ENCODE results near the gene PVALB.

Gene PVALB

DNA sequence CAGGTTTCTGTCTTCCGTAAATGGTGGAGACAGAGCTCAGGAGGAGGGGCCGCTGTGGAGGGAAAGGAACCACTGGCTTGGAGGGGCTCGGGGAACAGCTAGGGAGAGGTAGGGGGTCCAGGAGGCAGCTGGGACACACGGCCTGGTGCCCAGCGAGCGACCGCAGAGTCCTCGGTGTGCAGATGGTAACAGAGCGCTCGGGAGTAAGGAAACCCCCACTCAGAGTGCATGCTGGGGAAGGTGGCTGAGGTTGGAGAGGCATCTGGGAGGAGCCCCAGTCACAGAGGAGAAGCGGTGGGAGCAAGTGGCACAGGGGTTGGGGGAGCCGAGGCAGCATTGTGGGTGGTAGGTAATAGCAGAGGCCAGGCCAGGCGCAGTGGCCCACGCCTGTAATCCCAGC, 33.2 kb upstream of the PVALB start:
- H3K4me3 ChIP-seq (ENCODE audit: control insufficient read depth, low read depth, low read length), result no peak overlapping the region
- DNase-seq (ENCODE audit: low read depth), result no peak
- TF ChIP-seq, protein P1, sequence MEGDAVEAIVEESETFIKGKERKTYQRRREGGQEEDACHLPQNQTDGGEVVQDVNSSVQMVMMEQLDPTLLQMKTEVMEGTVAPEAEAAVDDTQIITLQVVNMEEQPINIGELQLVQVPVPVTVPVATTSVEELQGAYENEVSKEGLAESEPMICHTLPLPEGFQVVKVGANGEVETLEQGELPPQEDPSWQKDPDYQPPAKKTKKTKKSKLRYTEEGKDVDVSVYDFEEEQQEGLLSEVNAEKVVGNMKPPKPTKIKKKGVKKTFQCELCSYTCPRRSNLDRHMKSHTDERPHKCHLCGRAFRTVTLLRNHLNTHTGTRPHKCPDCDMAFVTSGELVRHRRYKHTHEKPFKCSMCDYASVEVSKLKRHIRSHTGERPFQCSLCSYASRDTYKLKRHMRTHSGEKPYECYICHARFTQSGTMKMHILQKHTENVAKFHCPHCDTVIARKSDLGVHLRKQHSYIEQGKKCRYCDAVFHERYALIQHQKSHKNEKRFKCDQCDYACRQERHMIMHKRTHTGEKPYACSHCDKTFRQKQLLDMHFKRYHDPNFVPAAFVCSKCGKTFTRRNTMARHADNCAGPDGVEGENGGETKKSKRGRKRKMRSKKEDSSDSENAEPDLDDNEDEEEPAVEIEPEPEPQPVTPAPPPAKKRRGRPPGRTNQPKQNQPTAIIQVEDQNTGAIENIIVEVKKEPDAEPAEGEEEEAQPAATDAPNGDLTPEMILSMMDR (conservative IDR thresholded peaks at IDR 0.05; ENCODE audit: control insufficient read depth, insufficient read depth, low read depth, low read length), result no peak

DNA sequence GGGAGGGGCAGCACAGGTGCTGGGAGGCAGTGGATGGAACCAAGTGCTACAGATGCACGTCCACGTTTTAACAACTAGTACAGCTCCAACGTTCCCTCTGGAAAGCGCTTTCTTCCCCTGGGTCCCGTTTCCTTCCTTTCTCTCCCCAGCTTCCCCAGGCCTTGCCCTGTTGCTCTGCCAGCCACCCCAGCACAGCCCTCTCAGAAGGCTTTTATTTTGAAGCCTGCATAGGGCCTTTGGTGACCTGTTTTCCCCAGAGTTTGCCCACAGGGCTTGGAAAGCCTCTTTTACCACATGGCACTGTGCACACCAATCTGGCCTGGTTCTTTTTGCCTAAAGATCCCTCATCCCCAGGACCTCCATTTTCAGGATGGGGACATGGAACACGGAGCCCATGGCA, 30.1 kb upstream of the PVALB start:
- no peak for DNase-seq (ENCODE audit: low read depth)
- TF ChIP-seq, protein P1 (conservative IDR thresholded peaks at IDR 0.05; ENCODE audit: control insufficient read depth, insufficient read depth, low read depth, low read length), result no peak
- no peak overlapping the region for H3K4me3 ChIP-seq (ENCODE audit: control insufficient read depth, low read depth, low read length)

DNA sequence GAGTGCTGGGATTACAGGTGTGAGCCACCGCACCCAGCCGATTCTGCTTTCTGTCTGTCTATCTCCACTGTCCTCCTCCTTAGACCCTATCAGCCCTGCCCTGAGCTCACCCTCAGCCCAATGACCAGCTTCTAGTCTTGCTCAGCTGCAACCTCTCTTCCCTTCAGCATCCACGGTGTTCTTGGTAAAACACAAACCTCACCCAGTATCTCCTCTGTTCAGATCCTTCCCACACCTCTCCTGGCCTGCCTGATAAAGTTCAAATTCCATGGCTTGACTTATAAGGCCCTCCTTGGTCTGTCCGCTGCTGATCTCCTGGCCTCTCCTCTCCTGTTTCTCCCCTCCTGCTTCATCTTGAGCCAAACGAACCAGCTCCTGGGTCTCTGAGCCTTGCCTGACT, 29.4 kb upstream of the PVALB start:
- TF ChIP-seq, protein P1 (conservative IDR thresholded peaks at IDR 0.05; ENCODE audit: control insufficient read depth, insufficient read depth, low read depth, low read length), result no peak
- DNase-seq (ENCODE audit: low read depth), result no peak
- no peak overlapping the region for H3K4me3 ChIP-seq (ENCODE audit: control insufficient read depth, low read depth, low read length)

DNA sequence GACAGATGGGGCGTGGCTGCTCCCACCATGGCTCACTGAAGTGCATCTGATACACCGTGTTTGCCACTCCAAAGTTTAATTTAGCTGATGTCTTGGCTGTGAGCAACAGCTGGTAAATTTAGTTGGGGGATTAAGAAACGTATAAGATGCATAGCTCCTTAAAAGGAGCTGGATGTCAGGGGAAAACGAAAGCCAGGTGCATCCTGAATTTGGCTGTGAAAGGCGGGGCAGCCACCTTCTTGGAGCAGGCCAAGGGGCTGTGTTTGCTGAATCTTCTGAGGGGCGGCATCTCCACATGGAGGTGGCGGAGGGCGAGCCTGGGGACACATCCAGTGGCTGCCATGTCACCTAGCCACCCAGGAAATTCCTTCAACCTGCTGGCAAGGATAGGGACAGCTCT, 23.3 kb upstream of the PVALB start:
- H3K4me3 ChIP-seq (ENCODE audit: control insufficient read depth, low read depth, low read length), result no peak overlapping the region
- TF ChIP-seq, protein P1 (conservative IDR thresholded peaks at IDR 0.05; ENCODE audit: control insufficient read depth, insufficient read depth, low read depth, low read length), result no peak
- DNase-seq (ENCODE audit: low read depth), result no peak

DNA sequence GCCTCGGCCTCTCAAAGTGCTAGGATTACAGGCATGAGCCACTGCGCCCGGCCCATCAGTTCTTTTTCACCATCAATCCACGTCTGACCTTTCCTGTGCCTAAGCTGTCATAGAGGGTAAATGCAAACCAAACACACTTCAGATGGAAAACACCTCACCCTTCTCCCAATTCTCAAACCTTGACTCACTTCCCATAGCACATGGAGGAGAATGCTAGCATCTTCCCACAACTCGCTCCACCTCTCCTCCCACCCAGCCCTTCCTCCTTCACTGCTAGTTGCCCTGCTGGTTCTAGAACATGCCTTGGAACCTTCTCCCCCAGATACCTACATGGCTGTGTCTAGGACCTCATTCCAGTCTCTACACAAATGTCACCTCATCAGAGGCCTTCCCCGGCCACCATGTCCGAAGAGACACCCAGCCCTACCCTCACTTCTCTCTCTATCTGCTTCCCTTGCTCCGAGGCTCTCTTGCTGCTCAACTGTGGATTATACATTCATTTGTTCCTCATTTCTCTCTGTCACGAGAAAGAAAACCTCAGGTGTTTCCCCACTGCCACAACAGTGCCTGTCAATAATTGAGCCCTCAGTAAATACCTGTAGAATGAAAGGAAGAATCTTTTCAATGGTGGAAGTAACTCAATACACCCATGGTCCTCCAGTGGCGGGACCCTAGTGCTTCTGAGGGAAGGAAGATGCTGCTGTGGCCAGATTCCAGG, 22.7 kb upstream of the PVALB start:
- no peak overlapping the region for H3K4me3 ChIP-seq (ENCODE audit: control insufficient read depth, low read depth, low read length)
- DNase-seq (ENCODE audit: low read depth), result peak; percentile 67
- TF ChIP-seq, protein P1 (conservative IDR thresholded peaks at IDR 0.05; ENCODE audit: control insufficient read depth, insufficient read depth, low read depth, low read length), result no peak

DNA sequence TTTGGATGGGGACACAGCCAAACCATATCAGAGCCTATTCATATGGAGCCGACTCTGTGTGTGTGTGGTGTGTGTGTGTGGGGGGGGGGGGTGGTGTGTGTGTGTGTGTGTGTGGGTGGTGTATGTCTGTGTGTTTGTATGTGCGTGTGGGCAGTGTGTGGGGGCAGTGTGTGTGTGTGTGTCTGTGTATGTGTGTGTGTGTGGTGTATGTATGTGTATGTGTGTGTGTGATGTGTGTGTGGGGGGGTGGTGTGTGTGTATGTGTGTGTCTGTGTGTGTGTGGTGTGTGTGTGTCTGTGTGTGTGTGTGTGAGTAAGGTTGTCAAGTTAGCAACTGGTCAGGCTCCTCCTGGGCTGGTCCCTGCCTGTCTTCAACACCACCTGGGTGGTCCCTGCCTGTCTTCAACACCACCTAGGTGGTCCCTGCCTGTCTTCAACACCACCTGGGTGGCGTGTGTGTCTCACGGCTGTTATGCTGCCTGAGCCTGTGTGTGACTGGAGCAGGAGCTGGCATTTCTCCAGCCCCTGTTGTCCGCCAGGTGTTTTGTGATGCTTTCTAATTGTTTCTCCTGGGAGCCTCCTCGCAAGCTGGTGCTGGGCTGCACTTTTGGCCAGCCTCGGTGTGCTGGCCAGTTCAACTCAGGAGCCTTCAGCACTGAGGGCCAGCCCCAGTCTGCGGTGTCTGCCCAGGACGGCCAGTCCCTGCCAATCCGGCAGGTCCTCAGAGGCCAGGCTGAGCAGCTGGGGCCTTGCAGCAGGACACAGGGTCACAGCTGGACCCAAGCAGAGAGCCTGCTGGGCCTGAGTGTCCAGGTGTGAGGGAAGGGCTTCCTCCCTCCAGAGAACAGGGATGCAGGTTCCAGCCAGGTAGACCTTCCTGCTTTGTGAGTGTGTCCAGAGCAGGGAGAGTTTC, 21.5 kb upstream of the PVALB start:
- DNase-seq (ENCODE audit: low read depth), result no peak
- TF ChIP-seq, protein P1 (conservative IDR thresholded peaks at IDR 0.05; ENCODE audit: control insufficient read depth, insufficient read depth, low read depth, low read length), result no peak
- no peak overlapping the region for H3K4me3 ChIP-seq (ENCODE audit: control insufficient read depth, low read depth, low read length)
